Epithelial cell of proximal tubule (primary cell): Measurements from ENCODE around the gene MCF2L. TPM values are rescaled to one million over a fixed set of nuclear protein-coding genes. Genes with fewer than 3 reads are reported as not detected.

Experiments used
- DNase-seq: peaks from one replicate; pipeline ENCODE4 v3.0.0-alpha.2; 2011; ENCODE audit warnings: low read depth
- H3K4me3 ChIP-seq: 2 replicates; pipeline ENCODE4 v1.5.1; 2011; ENCODE audit warnings: low read depth, mild to moderate bottlenecking, low read length
- total RNA-seq: library from RNA; depleted of rRNA; stranded (reverse); fragments of >200 nt; gene quantifications from 2 replicates; pipeline ENCODE4 v1.2.3, GENCODE V29; 2015
- TF ChIP-seq, protein P1 (sequence below): conservative IDR thresholded peaks from 2 replicates; pipeline ENCODE4 v1.5.1; 2012; ENCODE audit warnings: low read depth, mild to moderate bottlenecking, low read length

MCF2L gene
- total RNA-seq, 1 donor from 2014 or later, result 10.8 TPM

DNA sequence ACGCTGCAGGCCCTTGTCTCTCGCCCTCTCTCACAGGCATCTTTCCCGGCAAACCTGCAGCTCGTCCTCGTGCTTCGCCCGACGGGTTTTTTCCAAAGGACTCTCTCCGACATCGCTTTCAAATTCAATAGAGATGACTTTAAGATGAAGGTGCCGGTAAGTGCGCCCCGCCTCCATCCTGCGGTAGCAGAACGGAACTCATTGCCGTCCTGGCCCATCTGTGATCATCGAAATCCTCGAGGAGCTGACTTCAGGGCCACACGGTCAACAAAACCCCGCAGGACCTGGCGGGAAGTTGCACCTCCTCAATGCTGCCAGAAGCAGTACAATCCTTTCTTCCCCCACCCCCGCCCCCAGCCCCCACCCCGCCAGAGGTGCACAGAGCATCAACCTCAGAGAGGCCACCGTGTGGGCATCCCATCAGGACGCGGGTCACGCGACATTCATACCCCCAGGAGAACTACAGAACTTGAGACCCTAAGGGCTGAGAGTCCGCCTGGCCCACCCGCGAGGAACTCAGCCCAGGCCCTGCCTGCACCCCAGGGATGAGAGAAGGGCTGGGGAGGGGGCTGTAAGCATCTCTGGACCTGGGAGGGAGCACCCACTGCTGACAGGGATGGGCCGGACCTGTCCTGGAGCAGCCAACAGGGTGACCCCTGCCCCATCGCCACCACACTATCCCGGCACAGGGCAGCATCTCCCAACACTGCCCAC is 91.7 kb downstream of the MCF2L start:
- H3K4me3 ChIP-seq, result no peak overlapping the region
- DNase-seq, result no peak
- TF ChIP-seq, protein P1, sequence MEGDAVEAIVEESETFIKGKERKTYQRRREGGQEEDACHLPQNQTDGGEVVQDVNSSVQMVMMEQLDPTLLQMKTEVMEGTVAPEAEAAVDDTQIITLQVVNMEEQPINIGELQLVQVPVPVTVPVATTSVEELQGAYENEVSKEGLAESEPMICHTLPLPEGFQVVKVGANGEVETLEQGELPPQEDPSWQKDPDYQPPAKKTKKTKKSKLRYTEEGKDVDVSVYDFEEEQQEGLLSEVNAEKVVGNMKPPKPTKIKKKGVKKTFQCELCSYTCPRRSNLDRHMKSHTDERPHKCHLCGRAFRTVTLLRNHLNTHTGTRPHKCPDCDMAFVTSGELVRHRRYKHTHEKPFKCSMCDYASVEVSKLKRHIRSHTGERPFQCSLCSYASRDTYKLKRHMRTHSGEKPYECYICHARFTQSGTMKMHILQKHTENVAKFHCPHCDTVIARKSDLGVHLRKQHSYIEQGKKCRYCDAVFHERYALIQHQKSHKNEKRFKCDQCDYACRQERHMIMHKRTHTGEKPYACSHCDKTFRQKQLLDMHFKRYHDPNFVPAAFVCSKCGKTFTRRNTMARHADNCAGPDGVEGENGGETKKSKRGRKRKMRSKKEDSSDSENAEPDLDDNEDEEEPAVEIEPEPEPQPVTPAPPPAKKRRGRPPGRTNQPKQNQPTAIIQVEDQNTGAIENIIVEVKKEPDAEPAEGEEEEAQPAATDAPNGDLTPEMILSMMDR, result no peak

DNA sequence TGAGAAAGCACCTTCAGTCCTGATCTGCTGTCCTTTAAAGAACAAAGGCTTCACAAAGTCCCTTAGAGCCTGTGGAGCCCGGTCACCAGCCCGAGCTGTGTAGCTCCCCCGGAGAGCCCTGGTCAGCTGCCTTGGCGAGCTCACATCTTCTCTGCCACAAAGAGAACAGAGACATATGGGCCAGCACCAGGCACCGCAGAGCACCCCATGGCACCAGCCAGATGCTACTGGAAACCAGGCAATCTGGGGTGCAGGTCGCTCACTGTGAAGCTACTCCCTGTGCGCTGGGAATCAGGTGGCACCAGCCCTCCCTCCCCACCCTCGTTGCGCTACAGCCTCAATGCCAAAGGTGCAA is 92.2 kb downstream of the MCF2L start:
- no peak overlapping the region for H3K4me3 ChIP-seq
- DNase-seq, result no peak
- TF ChIP-seq, protein P1, result no peak

DNA sequence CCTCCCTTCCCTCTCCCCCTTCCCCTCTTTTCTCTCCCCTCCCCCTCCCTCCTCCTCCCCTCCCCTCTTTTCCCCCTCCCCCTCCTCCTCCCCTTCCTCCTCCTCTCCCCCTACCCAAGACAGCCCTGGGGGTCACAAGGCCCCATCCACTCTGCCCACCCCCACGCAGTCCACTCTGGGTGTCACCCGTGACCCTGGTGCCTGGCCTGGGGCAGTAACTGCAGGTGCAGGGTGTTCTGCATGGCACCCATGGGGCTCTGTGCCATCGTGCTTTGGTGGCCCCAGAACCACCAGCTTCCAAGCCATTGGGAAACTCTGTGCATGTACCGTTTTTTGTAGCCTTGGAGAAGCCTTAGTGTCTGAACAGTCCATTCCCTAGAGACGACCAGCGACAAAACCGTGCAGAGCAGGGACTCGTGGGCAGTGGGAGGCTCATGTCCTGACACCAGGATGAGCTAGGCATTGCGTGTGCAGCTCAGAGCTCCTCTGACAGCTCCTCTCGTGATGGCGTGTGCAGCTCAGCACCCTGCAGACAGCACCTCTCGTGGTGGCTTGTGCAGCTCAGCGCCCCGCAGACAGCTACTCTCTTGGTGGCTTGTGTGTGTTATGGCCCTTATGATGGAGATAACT is 92.9 kb downstream of the MCF2L start:
- no peak overlapping the region for H3K4me3 ChIP-seq
- TF ChIP-seq, protein P1, result no peak
- DNase-seq, result no peak

DNA sequence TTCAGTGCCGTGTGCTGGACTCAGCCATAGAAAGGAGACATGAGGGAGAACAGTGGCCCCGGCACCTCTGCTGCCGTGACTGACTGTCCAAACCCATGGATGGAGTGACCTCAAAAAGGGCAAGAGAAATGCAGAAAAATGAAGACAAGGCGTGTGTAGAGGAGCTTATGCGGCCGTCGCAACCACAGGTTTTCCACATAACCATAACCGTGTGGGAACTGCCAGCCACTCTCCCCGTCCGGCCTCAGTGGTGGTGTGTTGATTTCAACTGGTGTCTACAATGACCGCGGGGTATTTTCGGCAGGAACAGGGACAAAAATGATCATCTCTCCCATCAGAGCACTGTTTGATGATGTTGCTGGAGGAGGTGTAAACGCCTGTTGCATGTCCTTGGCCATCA is 93.7 kb downstream of the MCF2L start:
- no peak for DNase-seq
- H3K4me3 ChIP-seq, result no peak overlapping the region
- TF ChIP-seq, protein P1, result no peak

DNA sequence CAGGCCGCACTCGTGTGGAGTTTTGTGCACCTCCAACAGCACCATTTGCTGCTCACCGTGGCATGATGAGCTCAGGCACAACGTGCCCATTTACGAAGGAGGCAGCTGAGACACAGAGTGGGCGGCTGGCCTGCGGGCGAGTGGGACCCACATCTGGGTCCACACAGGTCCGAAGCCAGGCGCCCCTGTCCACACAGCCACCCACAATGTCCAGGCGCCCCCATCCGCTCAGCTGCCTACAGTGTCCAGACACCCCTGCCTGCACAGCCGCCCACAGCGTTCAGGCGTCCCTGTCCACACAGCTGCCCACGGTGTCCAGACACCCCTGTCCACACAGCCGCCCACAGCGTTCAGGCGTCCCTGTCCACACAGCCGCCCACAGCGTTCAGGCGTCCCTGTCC is 94.1 kb downstream of the MCF2L start:
- H3K4me3 ChIP-seq, result no peak overlapping the region
- TF ChIP-seq, protein P1, result no peak
- DNase-seq, result no peak

DNA sequence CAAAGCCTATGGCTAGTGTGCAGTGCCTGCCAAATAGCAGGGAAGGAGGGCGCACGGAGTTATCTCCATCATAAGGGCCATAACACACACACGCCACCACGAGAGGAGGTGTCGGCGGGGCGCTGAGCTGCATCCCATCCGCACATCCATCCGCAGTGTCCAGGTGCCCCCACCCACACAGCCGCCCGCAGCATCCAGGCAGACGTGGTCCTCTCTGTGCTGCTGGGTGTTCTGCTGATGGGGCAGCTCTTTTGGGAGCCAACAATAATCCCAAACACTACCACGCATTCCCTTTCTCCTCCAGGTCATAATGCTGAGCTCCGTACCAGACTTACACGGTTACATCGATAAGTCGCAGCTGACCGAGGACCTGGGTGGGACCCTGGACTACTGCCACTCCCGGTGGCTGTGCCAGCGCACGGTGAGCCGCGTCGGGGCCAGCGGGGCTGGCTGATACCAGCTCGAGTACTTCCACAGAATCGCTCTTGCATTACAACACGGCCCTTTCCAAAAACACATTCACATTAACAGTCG is 95.1 kb downstream of the MCF2L start:
- TF ChIP-seq, protein P1, result no peak
- no peak overlapping the region for H3K4me3 ChIP-seq
- DNase-seq, result no peak
